ENCODE data around the gene RANBP1. TPM values are rescaled to one million over a fixed set of nuclear protein-coding genes. Genes with fewer than 3 reads are reported as not detected.

The RANBP1 gene
- total RNA-seq, 1 donor from 2014 or later = 239 TPM

GRCh38 chr22:20174785-20175596 lies 59.1 kb downstream of the RANBP1 start:
- peak; percentile 24 for DNase-seq

DNA sequence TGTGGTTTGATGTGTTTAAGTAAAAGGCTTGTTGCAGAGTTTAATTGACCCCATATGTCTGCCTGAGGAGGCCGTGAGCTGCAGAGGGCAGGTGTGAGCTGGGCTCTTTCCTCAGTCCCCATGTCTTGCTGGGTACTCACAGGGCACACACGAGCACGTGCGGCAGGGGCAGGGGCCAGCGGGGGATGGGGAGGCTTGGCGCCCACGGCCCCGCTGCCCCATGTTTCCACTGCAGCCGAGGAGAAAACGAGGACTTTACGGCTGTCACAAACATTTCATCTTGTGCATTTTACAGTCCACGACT lies 59.6 kb downstream of the RANBP1 start:
- no peak for DNase-seq

GRCh38 chr22:20176421-20177085 lies 60.6 kb downstream of the RANBP1 start:
- DNase-seq = no peak

Other genes starting within 250 kb of the RANBP1 start
- 551 and 616 TPM in 2 replicates for gene COMT, start 174.3 kb upstream of the RANBP1 start, total RNA-seq
- 81.9 and 129 TPM in 2 replicates for gene TXNRD2, start 174.3 kb upstream of the RANBP1 start, total RNA-seq
- gene ARVCF, start 99.3 kb upstream of the RANBP1 start, total RNA-seq = 123 and 288 TPM in 2 replicates
- gene TANGO2, start 95.0 kb upstream of the RANBP1 start, total RNA-seq = 86.0 and 93.6 TPM in 2 replicates
- 30.2 and 30.3 TPM in 2 replicates for gene DGCR8, start 35.9 kb upstream of the RANBP1 start, total RNA-seq
- gene TRMT2A, start 1.1 kb downstream of the RANBP1 start, total RNA-seq = 39.9 and 48.8 TPM in 2 replicates
- gene ZDHHC8, start 15.7 kb downstream of the RANBP1 start, total RNA-seq = 9.0 and 20.4 TPM in 2 replicates
- gene CCDC188, start 35.0 kb downstream of the RANBP1 start, total RNA-seq = 9.4 and 11.1 TPM in 2 replicates
- gene RTN4R, start 152.2 kb downstream of the RANBP1 start, total RNA-seq = 0.68 and 2.7 TPM in 2 replicates
- 40.8 and 62.5 TPM in 2 replicates for gene DGCR6L, start 204.0 kb downstream of the RANBP1 start, total RNA-seq

Data from dermis blood vessel endothelial cell (primary cell).